H7 (cell line): ENCODE data around the gene LRP8. TPM values are rescaled to one million over a fixed set of nuclear protein-coding genes. Genes with fewer than 3 reads are reported as not detected.
A peak's percentile ranks its signal among the peaks of the same experiment; 100 is the strongest.
"Not testable (repeated sequence)": the region's sequence is repeated elsewhere in the genome, so short reads cannot be mapped to it uniquely, and the experiment has no call there.

Experiments used
- DNase-seq: peaks from one replicate; pipeline ENCODE4 v3.0.0; 2012
- H3K27me3 ChIP-seq: 2 replicates; pipeline ENCODE4 v1.6.0; 2011; ENCODE audit warnings: mild to moderate bottlenecking, low read length; ENCODE audit not compliant: control insufficient read depth, insufficient read depth
- H3K36me3 ChIP-seq: replicated peaks from 2 replicates; pipeline ENCODE4 v1.5.1; 2011; ENCODE audit warnings: low read length; ENCODE audit not compliant: control insufficient read depth, insufficient read depth
- H3K4me3 ChIP-seq: 2 replicates; pipeline ENCODE4 v1.5.1; 2011; ENCODE audit warnings: low read depth, mild to moderate bottlenecking, control low read depth, low read length, moderate library complexity; ENCODE audit not compliant: insufficient read depth
- total RNA-seq: library from RNA; depleted of rRNA; stranded (reverse); fragments of >200 nt; shearing (Covaris generic); gene quantifications from 2 replicates; pipeline ENCODE4 v1.2.3, GENCODE V29; 2014

The LRP8 gene
- total RNA-seq, 1 experiment from 2014 or later: 144 TPM

- H3K36me3 ChIP-seq: peaks cover 32% of the 10 kb centered on the region
- no peaks in the 10 kb centered on the region for H3K27me3 ChIP-seq
- no peak for DNase-seq
- H3K4me3 ChIP-seq: no peak overlapping the region
Measured at GRCh38 chr1:53288002-53288789, 39.7 kb downstream of the LRP8 start.

GRCh38 chr1:53286955-53287354 lies 40.9 kb downstream of the LRP8 start:
- Histone ChIP-seq H3K36me3 (peaks cover 33% of the 10 kb centered on the region), H3K27me3 (no peaks in the 10 kb centered on the region), H3K4me3 (no peak overlapping the region)
- no peak for DNase-seq

GRCh38 chr1:53285969-53286760 lies 41.7 kb downstream of the LRP8 start:
- no peak overlapping the region for H3K4me3 ChIP-seq
- DNase-seq: no peak
- peaks cover 38% of the 10 kb centered on the region for H3K36me3 ChIP-seq
- H3K27me3 ChIP-seq: no peaks in the 10 kb centered on the region

GRCh38 chr1:53285546-53285945 lies 42.3 kb downstream of the LRP8 start:
- no peaks in the 10 kb centered on the region for H3K27me3 ChIP-seq
- no peak overlapping the region for H3K4me3 ChIP-seq
- H3K36me3 ChIP-seq: peaks cover 39% of the 10 kb centered on the region
- no peak for DNase-seq

- H3K27me3 ChIP-seq: no peaks in the 10 kb centered on the region
- H3K4me3 ChIP-seq: no peak overlapping the region
- peak; percentile 4 for DNase-seq
- peaks cover 39% of the 10 kb centered on the region for H3K36me3 ChIP-seq
Measured at GRCh38 chr1:53284224-53285020, 43.4 kb downstream of the LRP8 start.

GRCh38 chr1:53283156-53283555 lies 44.7 kb downstream of the LRP8 start:
- not testable (repeated sequence) for H3K4me3 ChIP-seq, H3K27me3 ChIP-seq
- peak; percentile 14 for DNase-seq
- H3K36me3 ChIP-seq: peaks cover 34% of the 10 kb centered on the region

GRCh38 chr1:53281133-53281532 lies 46.7 kb downstream of the LRP8 start:
- H3K36me3 ChIP-seq: peaks cover 38% of the 10 kb centered on the region
- no peaks in the 10 kb centered on the region for H3K27me3 ChIP-seq
- no peak for DNase-seq
- H3K4me3 ChIP-seq: no peak overlapping the region

- H3K4me3 ChIP-seq: no peak overlapping the region
- H3K36me3 ChIP-seq: peaks cover 45% of the 10 kb centered on the region
- no peak for DNase-seq
- H3K27me3 ChIP-seq: no peaks in the 10 kb centered on the region
Measured at GRCh38 chr1:53280496-53280895, 47.4 kb downstream of the LRP8 start.

GRCh38 chr1:53279296-53280200 lies 48.3 kb downstream of the LRP8 start:
- Histone ChIP-seq H3K36me3 (peaks cover 46% of the 10 kb centered on the region), H3K27me3 (no peaks in the 10 kb centered on the region), H3K4me3 (no peak overlapping the region)
- DNase-seq: no peak

GRCh38 chr1:53278298-53278725 lies 49.6 kb downstream of the LRP8 start:
- no peaks in the 10 kb centered on the region for H3K27me3 ChIP-seq
- peak; percentile 95 for DNase-seq
- peaks cover 49% of the 10 kb centered on the region for H3K36me3 ChIP-seq
- no peak overlapping the region for H3K4me3 ChIP-seq

GRCh38 chr1:53277326-53277725 lies 50.5 kb downstream of the LRP8 start:
- peak; percentile 29 for DNase-seq
- no peak overlapping the region for H3K4me3 ChIP-seq
- no peaks in the 10 kb centered on the region for H3K27me3 ChIP-seq
- H3K36me3 ChIP-seq: peaks cover 53% of the 10 kb centered on the region

GRCh38 chr1:53276902-53277281 lies 51.0 kb downstream of the LRP8 start:
- no peaks in the 10 kb centered on the region for H3K27me3 ChIP-seq
- H3K36me3 ChIP-seq: peaks cover 55% of the 10 kb centered on the region
- DNase-seq: no peak
- no peak overlapping the region for H3K4me3 ChIP-seq

- Histone ChIP-seq H3K36me3 (peaks cover 54% of the 10 kb centered on the region), H3K27me3 (no peaks in the 10 kb centered on the region)
Measured at GRCh38 chr1:53276153-53276901, 51.5 kb downstream of the LRP8 start.

More at GRCh38 chr1:53276153-53276901, 51.5 kb downstream of the LRP8 start:
- H3K4me3 ChIP-seq: no peak overlapping the region
- DNase-seq: peak; percentile 53
